HG03060 (cell line): ENCODE data around the gene RAMP1.
"Not testable (repeated sequence)": the region's sequence is repeated elsewhere in the genome, so short reads cannot be mapped to it uniquely, and the experiment has no call there.

Source experiments
- ATAC-seq: cut with Tn5 transposase; IDR thresholded peaks from one replicate; pipeline ENCODE4 v1.9.1; 2021; ENCODE audit warnings: low read depth, moderate number of reproducible peaks; ENCODE audit not compliant: unreplicated experiment

RAMP1 gene

GRCh38 chr2:237859533-237860272 is at the start of gene RAMP1:
Gene RAMP1, plus strand, starts transcription at chr2:237859623. Its CDS starts 53 bp downstream, at chr2:237859676.
- ATAC-seq, result no peak

- no peak for ATAC-seq
Observed at GRCh38 chr2:237815637-237816036, 43.8 kb upstream of the RAMP1 start.

- no peak for ATAC-seq
Observed at GRCh38 chr2:237816531-237816930, 42.9 kb upstream of the RAMP1 start.

- ATAC-seq, result no peak
Observed at GRCh38 chr2:237818066-237818473, 41.4 kb upstream of the RAMP1 start.

GRCh38 chr2:237819231-237819630 is 40.2 kb upstream of the RAMP1 start:
- ATAC-seq, result no peak

GRCh38 chr2:237820421-237820820 is 39.0 kb upstream of the RAMP1 start:
- ATAC-seq, result no peak

- ATAC-seq, result no peak
Observed at GRCh38 chr2:237823544-237823943, 35.9 kb upstream of the RAMP1 start.

GRCh38 chr2:237824085-237824484 is 35.3 kb upstream of the RAMP1 start:
- ATAC-seq, result no peak

GRCh38 chr2:237827421-237827987 is 31.9 kb upstream of the RAMP1 start:
- ATAC-seq, result no peak

GRCh38 chr2:237830522-237830921 is 28.9 kb upstream of the RAMP1 start:
- no peak for ATAC-seq

- no peak for ATAC-seq
Observed at GRCh38 chr2:237833546-237833945, 25.9 kb upstream of the RAMP1 start.

GRCh38 chr2:237835372-237835771 is 24.1 kb upstream of the RAMP1 start:
- no peak for ATAC-seq

GRCh38 chr2:237841051-237841450 is 18.4 kb upstream of the RAMP1 start:
- ATAC-seq, result no peak

- ATAC-seq, result not testable (repeated sequence)
Observed at GRCh38 chr2:237848940-237849339, 10.5 kb upstream of the RAMP1 start.

GRCh38 chr2:237854295-237854694 is 5.1 kb upstream of the RAMP1 start:
- no peak for ATAC-seq

GRCh38 chr2:237857791-237858190 is 1.6 kb upstream of the RAMP1 start:
- ATAC-seq, result no peak

GRCh38 chr2:237858294-237859081 is 935 bp upstream of the RAMP1 start:
- ATAC-seq, result no peak

- no peak for ATAC-seq
Observed at GRCh38 chr2:237859082-237859433, 365 bp upstream of the RAMP1 start.

GRCh38 chr2:237860273-237860935 is 981 bp downstream of the RAMP1 start:
- ATAC-seq, result no peak

- ATAC-seq, result no peak
Observed at GRCh38 chr2:237861875-237862527, 2.6 kb downstream of the RAMP1 start.

- no peak for ATAC-seq
Observed at GRCh38 chr2:237862528-237862895, 3.1 kb downstream of the RAMP1 start.
